Mesothelial cell of epicardium (in vitro differentiated cells): ENCODE measurements around the gene POLD2. TPM values are rescaled to one million over a fixed set of nuclear protein-coding genes. Genes with fewer than 3 reads are reported as not detected.

Source experiments
- DNase-seq, 2 experiments: peaks; one replicate each; pipeline ENCODE4 v3.0.0; 2021; ENCODE audit warnings: low spot score in 2 of 2; ENCODE audit not compliant: unreplicated experiment in 2 of 2
- H3K27ac Mint-ChIP-seq: 2 replicates; pipeline ENCODE4 v1.8.0; 2021; ENCODE audit warnings: mixed read lengths
- H3K27me3 Mint-ChIP-seq: 2 replicates; pipeline ENCODE4 v1.8.0; 2021; ENCODE audit warnings: low read depth, mixed read lengths
- H3K36me3 Mint-ChIP-seq: 2 replicates; pipeline ENCODE4 v1.8.0; 2021; ENCODE audit warnings: mixed read lengths
- H3K4me1 Mint-ChIP-seq: 2 replicates; pipeline ENCODE4 v1.8.0; 2021; ENCODE audit warnings: mixed read lengths
- H3K4me3 Mint-ChIP-seq: 2 replicates; pipeline ENCODE4 v1.8.0; 2021; ENCODE audit warnings: mild to moderate bottlenecking, moderate library complexity, mixed read lengths
- H3K9me3 Mint-ChIP-seq: 2 replicates; pipeline ENCODE4 v1.8.0; 2021; ENCODE audit warnings: mixed read lengths
- total RNA-seq: library from RNA; stranded (reverse); gene quantifications from 3 replicates; pipeline ENCODE4 v1.2.1, GENCODE V29; 2021
- TF ChIP-seq, protein P1 (sequence below): fragments of 200-600 bp; sonication (generic); IDR thresholded peaks from one replicate; pipeline ENCODE4 v1.5.0; 2021; ENCODE audit warnings: antibody characterized with exemption; ENCODE audit not compliant: unreplicated experiment

Gene POLD2
- total RNA-seq, 1 donor from 2014 or later = 117 TPM

DNA sequence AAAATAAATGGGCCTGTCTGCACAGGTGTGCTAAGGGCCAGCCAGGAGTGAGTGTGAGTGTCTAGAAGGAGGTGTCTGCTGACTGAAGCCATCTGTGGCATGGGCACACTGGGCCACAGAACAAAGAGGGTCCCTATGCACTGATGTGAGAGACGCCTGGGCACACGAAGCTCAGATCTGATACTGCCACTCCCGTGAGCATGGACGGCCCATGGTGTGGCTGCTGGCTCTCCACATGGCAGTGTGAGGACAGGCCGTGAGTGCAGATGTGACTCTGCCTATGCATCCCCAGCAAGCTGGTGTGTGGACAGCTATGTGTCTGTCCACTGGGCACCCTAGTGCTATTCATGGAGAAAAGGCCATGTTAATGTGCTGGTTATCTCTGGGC is 30.6 kb upstream of the POLD2 start:
- no peak for DNase-seq
- TF ChIP-seq, protein P1, sequence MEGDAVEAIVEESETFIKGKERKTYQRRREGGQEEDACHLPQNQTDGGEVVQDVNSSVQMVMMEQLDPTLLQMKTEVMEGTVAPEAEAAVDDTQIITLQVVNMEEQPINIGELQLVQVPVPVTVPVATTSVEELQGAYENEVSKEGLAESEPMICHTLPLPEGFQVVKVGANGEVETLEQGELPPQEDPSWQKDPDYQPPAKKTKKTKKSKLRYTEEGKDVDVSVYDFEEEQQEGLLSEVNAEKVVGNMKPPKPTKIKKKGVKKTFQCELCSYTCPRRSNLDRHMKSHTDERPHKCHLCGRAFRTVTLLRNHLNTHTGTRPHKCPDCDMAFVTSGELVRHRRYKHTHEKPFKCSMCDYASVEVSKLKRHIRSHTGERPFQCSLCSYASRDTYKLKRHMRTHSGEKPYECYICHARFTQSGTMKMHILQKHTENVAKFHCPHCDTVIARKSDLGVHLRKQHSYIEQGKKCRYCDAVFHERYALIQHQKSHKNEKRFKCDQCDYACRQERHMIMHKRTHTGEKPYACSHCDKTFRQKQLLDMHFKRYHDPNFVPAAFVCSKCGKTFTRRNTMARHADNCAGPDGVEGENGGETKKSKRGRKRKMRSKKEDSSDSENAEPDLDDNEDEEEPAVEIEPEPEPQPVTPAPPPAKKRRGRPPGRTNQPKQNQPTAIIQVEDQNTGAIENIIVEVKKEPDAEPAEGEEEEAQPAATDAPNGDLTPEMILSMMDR = no peak
- H3K9me3 Mint-ChIP-seq = no peaks in the 10 kb centered on the region
- H3K4me1 Mint-ChIP-seq = no peaks in the 10 kb centered on the region
- H3K4me3 Mint-ChIP-seq = no peak overlapping the region
- no peaks in the 10 kb centered on the region for H3K36me3 Mint-ChIP-seq
- no peak overlapping the region for H3K27ac Mint-ChIP-seq
- H3K27me3 Mint-ChIP-seq = peaks cover under 1% of the 10 kb centered on the region

DNA sequence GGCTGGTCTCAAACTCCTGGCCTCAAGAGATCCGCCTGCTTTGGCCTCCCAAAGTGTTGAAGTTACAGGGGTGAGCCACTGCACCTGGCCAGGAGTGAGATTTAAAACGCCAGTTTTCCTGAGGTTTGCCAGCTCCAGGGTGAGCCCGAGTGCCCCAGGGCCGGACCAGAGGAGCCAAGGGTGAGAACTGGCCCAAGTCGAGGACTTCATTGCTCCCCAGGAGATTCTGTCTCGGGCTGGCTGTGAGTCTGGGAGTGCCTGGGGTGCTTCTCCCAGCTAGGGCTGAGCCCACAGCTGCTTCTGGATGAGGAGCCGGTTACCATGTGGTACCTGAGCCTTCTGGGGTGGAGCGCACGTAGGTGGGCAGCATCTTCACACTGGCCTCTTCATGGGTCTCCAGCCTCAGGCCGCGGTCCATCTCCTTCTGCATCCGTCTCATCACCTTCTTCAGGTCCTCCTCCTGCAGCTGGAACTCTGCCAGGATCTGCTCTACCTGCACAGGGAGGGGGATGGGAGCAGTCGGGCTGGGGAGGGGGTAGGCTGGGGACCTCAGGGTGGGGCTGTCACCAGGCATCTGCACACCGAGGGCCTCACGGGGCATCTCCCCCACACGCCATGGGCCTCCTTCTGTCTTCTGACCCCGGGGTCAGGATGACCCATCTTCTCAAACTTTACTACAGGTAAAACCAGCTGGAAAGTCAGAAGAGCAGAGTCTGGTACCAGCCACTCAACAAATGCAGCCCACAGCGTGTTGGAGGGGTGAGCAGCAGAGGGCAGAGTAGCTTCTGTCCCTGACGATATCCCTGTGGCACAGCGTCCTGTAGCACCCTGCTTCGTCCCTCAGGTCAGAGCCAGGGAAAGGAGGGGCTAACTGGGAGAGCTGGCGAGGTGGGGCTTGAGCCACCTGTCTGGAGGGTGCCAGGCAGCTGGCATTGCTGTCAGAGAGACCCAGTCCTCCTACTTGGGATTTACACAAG is 29.9 kb upstream of the POLD2 start:
- H3K4me1 Mint-ChIP-seq = peaks cover 2% of the 10 kb centered on the region
- no peak overlapping the region for H3K27ac Mint-ChIP-seq
- TF ChIP-seq, protein P1 = no peak
- no peaks in the 10 kb centered on the region for H3K36me3 Mint-ChIP-seq
- no peaks in the 10 kb centered on the region for H3K9me3 Mint-ChIP-seq
- DNase-seq = no peak
- peaks cover 3% of the 10 kb centered on the region for H3K27me3 Mint-ChIP-seq
- no peak overlapping the region for H3K4me3 Mint-ChIP-seq

DNA sequence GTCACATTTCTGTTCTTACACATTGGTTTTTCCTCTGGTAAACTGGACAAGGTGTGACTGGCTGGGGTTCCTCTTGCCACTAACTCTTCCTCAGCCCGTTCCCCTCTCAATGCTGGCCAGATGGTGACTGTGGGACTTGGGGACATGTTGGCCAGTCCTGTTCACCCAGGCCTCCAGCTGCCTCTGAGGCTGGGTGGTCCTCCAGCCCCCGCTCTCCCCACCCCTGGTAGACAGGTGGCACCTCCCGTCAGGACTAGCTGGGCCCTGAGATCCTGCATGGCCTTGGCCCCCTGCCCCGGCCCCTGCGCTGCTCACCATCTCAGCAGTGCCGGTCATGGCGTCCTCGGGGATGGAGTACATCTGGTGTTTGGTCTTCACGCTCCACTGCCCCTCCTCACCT is 28.6 kb upstream of the POLD2 start:
- H3K4me3 Mint-ChIP-seq = no peak overlapping the region
- DNase-seq = no peak
- H3K27ac Mint-ChIP-seq = no peak overlapping the region
- H3K36me3 Mint-ChIP-seq = no peaks in the 10 kb centered on the region
- TF ChIP-seq, protein P1 = no peak
- H3K4me1 Mint-ChIP-seq = peaks cover 5% of the 10 kb centered on the region
- H3K27me3 Mint-ChIP-seq = peaks cover 4% of the 10 kb centered on the region
- no peaks in the 10 kb centered on the region for H3K9me3 Mint-ChIP-seq

DNA sequence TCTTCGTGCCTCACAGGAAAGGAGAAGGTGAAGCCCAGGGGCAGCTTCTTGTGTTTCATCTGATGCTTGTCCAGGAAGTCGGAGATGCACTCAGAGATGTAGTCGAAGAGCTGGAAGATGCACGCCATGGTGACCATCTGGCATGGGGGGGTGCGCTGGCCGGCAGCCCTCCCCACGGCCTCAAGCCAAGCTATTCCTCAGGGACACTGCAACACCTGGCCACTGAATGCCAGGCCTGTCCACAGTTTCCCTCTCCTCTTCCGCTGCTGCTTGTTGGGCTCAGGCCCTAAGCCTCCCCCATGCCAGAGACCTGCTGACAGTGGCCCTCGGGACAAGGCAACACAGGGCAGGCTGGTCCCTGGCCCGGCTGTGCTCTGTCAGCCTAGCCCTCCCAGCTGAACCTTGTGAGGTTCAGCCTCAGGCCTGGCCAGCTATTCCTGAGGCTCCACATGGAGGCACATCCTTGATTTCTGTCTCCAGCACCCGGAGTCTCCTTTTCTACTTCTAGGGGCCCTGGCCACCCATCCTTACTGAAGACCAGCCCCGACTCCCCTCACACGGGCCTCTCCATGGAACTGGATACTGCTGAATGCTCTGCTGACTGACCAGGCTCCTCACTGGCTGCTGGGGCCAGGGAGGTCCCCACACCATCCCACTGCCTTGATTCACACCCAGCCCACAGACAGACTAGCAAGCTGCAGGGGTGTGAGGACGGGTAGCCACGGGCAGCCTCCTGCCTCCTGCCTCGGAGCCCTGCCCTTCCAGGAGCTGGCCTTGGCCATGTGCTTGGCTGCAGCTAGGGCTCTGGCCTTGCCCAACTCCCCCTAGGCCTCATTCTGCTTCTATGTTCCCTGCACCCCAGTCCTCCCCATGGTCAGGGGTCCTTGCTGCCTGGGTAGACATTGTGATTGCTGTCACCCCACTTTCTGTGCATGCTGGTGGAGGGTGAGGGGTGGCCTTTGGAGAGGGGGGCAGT is 27.9 kb upstream of the POLD2 start:
- no peak overlapping the region for H3K4me3 Mint-ChIP-seq
- TF ChIP-seq, protein P1 = no peak
- no peaks in the 10 kb centered on the region for H3K36me3 Mint-ChIP-seq
- H3K27me3 Mint-ChIP-seq = peaks cover 9% of the 10 kb centered on the region
- no peak overlapping the region for H3K27ac Mint-ChIP-seq
- H3K9me3 Mint-ChIP-seq = no peaks in the 10 kb centered on the region
- H3K4me1 Mint-ChIP-seq = peaks cover 12% of the 10 kb centered on the region
- DNase-seq = no peak

DNA sequence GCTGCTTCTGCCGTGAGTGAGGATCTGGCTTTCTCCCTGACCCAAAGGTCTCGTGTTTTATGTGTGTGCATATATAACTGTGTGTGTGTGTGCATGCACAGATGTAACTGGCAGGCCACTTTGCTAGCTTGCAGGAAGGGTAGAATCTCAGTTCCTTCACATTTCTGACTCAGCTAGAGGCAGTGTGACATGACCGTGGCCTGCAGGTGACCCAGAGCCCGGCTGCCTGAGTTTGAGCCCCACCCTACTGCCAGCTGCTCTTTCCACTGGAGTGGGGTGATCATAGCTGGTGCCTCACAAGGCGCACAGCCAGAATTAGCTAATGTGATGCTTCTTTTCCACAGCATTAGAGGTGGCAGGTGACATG is 27.1 kb upstream of the POLD2 start:
- no peak overlapping the region for H3K4me3 Mint-ChIP-seq
- peaks cover 15% of the 10 kb centered on the region for H3K4me1 Mint-ChIP-seq
- H3K27me3 Mint-ChIP-seq = peaks cover 14% of the 10 kb centered on the region
- no peak overlapping the region for H3K27ac Mint-ChIP-seq
- no peaks in the 10 kb centered on the region for H3K9me3 Mint-ChIP-seq
- TF ChIP-seq, protein P1 = no peak
- DNase-seq = no peak
- no peaks in the 10 kb centered on the region for H3K36me3 Mint-ChIP-seq
